Epithelial cell of proximal tubule (primary cell): ENCODE data around the gene ADAR. TPM values are rescaled to one million over a fixed set of nuclear protein-coding genes. Genes with fewer than 3 reads are reported as not detected.

Experiments used
- DNase-seq: peaks from one replicate; pipeline ENCODE4 v3.0.0-alpha.2; 2011; ENCODE audit warnings: low read depth
- H3K4me3 ChIP-seq: 2 replicates; pipeline ENCODE4 v1.5.1; 2011; ENCODE audit warnings: low read depth, mild to moderate bottlenecking, low read length
- total RNA-seq: library from RNA; depleted of rRNA; stranded (reverse); fragments of >200 nt; gene quantifications from 2 replicates; pipeline ENCODE4 v1.2.3, GENCODE V29; 2015
- TF ChIP-seq, protein P1 (sequence below): conservative IDR thresholded peaks from 2 replicates; pipeline ENCODE4 v1.5.1; 2012; ENCODE audit warnings: low read depth, mild to moderate bottlenecking, low read length

The ADAR gene
- total RNA-seq, 1 donor from 2014 or later = 63.4 TPM

DNA sequence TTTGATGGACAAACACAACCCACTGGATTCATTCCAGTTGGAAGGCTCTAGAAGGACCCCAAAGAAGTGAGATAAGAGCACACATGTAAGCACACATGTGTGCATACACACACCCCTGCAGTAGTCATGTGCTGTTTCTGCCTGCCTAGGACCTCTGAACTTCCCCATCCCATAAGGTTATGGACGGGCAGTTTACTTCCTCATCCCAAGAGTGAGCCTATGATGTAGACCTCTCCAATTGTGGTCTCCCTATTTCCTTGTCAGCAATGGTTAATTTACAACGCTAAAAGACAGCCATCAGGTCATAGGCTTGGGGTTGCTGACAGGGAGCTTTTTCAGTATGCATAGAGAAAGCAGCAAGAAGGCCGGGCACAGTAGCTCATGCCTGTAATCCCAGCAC, 15.4 kb upstream of the ADAR start:
- no peak overlapping the region for H3K4me3 ChIP-seq
- TF ChIP-seq, protein P1, sequence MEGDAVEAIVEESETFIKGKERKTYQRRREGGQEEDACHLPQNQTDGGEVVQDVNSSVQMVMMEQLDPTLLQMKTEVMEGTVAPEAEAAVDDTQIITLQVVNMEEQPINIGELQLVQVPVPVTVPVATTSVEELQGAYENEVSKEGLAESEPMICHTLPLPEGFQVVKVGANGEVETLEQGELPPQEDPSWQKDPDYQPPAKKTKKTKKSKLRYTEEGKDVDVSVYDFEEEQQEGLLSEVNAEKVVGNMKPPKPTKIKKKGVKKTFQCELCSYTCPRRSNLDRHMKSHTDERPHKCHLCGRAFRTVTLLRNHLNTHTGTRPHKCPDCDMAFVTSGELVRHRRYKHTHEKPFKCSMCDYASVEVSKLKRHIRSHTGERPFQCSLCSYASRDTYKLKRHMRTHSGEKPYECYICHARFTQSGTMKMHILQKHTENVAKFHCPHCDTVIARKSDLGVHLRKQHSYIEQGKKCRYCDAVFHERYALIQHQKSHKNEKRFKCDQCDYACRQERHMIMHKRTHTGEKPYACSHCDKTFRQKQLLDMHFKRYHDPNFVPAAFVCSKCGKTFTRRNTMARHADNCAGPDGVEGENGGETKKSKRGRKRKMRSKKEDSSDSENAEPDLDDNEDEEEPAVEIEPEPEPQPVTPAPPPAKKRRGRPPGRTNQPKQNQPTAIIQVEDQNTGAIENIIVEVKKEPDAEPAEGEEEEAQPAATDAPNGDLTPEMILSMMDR = no peak
- no peak for DNase-seq

DNA sequence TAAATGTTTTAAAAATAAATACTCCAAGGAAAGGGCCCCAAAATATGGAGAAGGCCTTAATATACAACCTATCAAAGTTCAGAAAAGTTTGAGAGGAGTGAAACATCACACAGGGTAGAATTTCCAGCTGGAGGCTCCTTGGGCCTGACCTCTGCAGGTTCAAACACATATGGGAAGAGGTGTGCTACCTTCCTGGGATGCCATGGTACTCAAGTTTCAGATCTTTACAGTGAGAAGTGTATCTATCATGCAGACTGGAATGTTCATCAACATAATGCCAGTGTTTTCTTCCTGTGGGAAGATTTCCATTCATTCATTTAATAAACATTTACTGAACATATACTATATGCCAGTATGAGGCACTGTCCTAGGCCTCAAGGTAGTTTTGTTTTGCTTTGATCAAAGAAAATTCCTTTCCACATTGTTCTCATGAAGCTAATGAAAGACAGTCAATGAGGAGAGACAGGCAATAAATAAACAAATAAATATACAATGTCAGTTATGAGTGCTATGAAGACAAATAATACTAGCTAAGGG, 14.6 kb upstream of the ADAR start:
- no peak overlapping the region for H3K4me3 ChIP-seq
- DNase-seq = no peak
- TF ChIP-seq, protein P1 = no peak

DNA sequence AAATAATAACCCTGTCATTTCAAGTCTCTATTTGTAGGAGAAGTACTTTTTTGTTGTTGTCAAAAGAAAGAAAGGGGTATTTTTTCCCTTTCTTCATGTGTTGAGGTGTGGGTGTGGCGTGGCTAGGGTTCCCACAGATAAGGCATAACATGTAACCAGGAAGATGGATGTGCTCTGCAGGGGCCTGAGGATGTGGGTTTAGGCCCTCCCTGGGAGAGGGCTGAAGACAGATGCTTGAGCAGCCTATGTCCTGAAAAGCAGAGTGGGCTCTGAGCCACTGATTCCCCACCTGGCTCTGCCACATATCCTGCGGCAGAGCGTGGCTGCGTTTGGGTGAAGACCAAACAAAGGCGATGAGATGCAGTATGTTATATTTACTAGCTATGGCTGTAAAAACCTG, 13.9 kb upstream of the ADAR start:
- H3K4me3 ChIP-seq = no peak overlapping the region
- TF ChIP-seq, protein P1 = no peak
- no peak for DNase-seq

DNA sequence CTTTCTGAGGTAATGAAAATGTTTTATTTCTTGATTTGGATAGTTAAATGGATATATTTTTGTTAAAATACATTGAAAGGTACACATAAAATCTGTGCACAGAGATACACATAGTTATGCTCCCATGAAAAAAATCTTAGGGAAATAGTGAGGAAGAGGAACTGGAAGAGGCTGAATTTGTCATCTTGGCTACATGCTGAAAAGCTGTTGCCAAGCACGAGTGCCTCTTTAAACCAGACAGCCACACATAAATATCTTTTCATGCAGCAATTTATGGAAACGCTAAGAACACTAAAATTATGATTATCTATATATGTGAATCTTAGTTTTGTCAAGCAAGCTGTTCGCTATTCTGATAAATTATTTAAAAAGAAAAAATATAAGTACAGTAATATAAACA, 12.8 kb upstream of the ADAR start:
- DNase-seq = no peak
- H3K4me3 ChIP-seq = no peak overlapping the region
- TF ChIP-seq, protein P1 = no peak

DNA sequence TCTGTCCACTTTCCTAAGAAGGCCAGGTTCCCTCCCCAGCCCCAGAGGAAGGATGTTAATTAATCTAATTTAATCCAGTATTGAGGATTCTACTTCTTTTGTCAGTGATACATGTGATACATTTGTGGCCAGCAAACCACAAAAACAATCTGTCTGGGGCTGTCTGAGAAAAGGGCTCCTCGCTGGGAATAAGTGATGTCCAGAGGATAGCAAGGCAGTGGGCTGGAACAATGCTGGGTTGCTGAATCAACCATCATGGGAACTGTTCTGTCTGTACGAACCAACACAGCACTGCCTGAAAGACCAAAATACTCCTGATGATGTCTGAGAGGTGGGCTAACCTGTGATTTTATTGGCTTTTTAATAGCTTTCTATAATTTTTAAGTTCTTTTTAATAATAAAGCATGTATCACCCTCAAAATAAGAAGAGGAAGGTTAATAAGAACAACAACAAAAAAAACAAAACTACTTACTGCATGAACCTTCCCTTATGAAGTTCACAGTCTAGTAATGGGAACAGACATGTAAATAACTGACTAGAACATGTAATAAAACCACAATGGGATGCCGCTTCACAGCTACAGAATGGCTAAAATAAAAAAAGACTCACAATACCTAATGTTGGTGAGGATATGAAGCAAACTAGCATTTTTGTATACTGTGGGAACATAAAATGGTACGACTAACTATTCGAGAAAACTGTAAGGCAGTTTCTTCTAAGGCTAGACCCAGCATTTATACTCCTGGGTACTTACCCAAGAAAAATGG, 11.4 kb upstream of the ADAR start:
- no peak overlapping the region for H3K4me3 ChIP-seq
- TF ChIP-seq, protein P1 = no peak
- peak; percentile 33 for DNase-seq

DNA sequence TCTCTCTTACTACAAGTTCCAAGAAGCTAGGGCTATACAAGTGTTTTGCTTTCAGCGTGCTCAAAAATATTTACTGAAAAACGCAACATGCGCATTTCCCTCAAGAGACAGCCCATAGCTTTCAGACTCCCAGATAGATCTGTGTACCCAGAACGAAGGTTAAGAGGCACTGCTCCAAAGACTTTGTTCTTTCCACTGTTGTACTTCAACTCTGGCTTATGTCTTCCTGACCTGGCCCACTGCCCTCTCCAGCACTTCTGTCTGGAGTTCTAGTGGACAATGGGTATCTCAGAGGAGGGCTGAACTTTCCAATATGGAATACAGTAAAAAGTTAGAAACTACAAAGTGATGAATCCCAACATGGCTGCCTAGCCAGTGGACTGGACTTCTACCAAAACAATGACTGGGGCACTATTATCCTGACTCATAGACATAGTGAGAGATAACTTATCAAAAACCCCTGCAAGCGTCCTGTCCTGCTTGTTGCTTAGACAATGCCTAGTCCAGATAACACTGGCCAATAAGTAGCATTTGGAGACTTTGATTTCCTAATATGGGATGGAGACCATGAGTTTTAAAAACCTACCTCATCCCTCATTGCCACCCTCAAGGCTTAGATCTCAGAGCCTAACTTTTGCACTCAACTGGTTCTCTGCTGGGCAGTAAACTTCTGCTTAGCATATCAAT, 8.8 kb upstream of the ADAR start:
- DNase-seq = no peak
- TF ChIP-seq, protein P1 = no peak
- H3K4me3 ChIP-seq = no peak overlapping the region
